ENCODE measurements around the gene MPEG1. TPM values are rescaled to one million over a fixed set of nuclear protein-coding genes. Genes with fewer than 3 reads are reported as not detected.

MPEG1 gene
- total and polyA plus RNA-seq, 4 donors: 3.2 to 27.2 (median 16.9) TPM

DNA sequence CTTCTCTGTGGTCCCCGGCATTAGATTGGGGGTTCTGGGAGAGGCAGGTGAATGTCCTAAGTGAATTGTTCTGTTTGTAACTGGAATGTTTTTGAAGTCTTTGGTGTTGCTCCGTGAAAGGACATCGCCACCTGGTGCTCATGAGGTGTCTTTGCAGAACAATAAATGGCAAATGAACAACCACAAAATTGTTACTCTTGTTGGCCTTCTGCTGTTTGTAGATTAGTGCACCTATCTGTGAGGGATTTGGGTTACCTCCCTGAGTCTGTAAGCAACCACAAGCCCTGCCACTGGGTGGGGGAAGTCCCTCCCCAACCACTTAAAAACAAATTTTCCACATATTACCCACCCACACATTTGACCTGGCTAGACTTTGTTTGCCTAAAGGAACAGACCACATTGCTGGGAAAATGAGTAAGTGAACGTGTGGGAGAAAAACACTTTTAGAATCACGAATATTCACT lies 4.7 kb downstream of the MPEG1 start (continued):
- TF ChIP-seq SP1 (IDR thresholded peaks at IDR 0.05) (peak; percentile 10), NR2F2 (IDR thresholded peaks at IDR 0.05) (no peak), HNF4A (conservative IDR thresholded peaks at IDR 0.05) (peak in 1 of 2 donors; percentile 23)
- TF ChIP-seq, protein P1, sequence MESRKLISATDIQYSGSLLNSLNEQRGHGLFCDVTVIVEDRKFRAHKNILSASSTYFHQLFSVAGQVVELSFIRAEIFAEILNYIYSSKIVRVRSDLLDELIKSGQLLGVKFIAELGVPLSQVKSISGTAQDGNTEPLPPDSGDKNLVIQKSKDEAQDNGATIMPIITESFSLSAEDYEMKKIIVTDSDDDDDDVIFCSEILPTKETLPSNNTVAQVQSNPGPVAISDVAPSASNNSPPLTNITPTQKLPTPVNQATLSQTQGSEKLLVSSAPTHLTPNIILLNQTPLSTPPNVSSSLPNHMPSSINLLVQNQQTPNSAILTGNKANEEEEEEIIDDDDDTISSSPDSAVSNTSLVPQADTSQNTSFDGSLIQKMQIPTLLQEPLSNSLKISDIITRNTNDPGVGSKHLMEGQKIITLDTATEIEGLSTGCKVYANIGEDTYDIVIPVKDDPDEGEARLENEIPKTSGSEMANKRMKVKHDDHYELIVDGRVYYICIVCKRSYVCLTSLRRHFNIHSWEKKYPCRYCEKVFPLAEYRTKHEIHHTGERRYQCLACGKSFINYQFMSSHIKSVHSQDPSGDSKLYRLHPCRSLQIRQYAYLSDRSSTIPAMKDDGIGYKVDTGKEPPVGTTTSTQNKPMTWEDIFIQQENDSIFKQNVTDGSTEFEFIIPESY (IDR thresholded peaks at IDR 0.05): no peak

DNA sequence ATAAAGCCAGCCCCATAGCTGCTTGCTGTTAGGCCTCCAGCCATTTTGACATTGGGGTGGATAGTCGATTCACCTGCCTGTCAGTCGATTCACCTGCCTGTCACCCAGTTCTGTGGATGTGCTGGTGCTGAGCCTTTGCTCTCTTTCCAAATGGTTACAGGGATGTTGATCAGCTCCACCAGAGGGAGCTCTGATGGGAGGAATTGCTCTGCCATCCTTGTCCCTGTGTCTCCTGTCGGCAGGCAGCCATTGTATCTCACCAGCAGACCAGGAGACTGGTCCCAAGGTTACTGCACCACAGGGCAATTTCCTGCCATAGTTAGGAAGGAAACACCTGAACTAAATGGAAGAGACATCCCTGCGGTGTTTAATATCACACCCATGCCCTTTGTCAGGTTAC lies 6.1 kb downstream of the MPEG1 start:
- WGBS: 73% methylated on average over 4 of the region's 4 CpGs
- Histone ChIP-seq H3K27me3 (ENCODE audit: control insufficient read depth in 4 of 4, insufficient read depth in 4 of 4, low read length in 3 of 4) (no peaks in the 10 kb centered on the region), H3K4me1 (ENCODE audit: control insufficient read depth in 4 of 4, insufficient read depth in 4 of 4, low read length in 3 of 4) (peaks cover 2 to 16% (median 7%) of the 10 kb centered on the region in 4 donors), H3K9ac (ENCODE audit: low read depth in 1 of 2, low read length in 2 of 2) (no peak overlapping the region), H3K36me3 (ENCODE audit: control insufficient read depth in 4 of 4, insufficient read depth in 3 of 4, low read depth in 1 of 4, low read length in 3 of 4) (peaks cover under 1 to 36% (median 26%) of the 10 kb centered on the region in 4 donors), H3K4me3 (ENCODE audit: low read depth in 1 of 3, low read length in 3 of 3) (no peak overlapping the region), H3K27ac (ENCODE audit: low read depth in 1 of 2, low read length in 2 of 2) (no peak overlapping the region), H3K9me3 (ENCODE audit: control insufficient read depth in 4 of 4, low read length in 3 of 4) (no peaks in the 10 kb centered on the region)
- DNase-seq (ENCODE audit: low spot score): no peak
- no peak for TF ChIP-seq HNF4A (conservative IDR thresholded peaks at IDR 0.05)
- no peak for TF ChIP-seq RXRA (IDR thresholded peaks at IDR 0.05)
- TF ChIP-seq JUND (IDR thresholded peaks at IDR 0.05): no peak
- TF ChIP-seq, protein P1 (IDR thresholded peaks at IDR 0.05): no peak
- no peak for TF ChIP-seq HNF4G (IDR thresholded peaks at IDR 0.05)
- TF ChIP-seq YY1 (IDR thresholded peaks at IDR 0.05): peak; percentile 57
- TF ChIP-seq, protein P2, sequence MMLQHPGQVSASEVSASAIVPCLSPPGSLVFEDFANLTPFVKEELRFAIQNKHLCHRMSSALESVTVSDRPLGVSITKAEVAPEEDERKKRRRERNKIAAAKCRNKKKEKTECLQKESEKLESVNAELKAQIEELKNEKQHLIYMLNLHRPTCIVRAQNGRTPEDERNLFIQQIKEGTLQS (IDR thresholded peaks at IDR 0.05): no peak
- no peak for TF ChIP-seq FOXA2 (IDR thresholded peaks at IDR 0.05)
- no peak for TF ChIP-seq TAF1 (conservative IDR thresholded peaks at IDR 0.05)
- TF ChIP-seq, protein P3, sequence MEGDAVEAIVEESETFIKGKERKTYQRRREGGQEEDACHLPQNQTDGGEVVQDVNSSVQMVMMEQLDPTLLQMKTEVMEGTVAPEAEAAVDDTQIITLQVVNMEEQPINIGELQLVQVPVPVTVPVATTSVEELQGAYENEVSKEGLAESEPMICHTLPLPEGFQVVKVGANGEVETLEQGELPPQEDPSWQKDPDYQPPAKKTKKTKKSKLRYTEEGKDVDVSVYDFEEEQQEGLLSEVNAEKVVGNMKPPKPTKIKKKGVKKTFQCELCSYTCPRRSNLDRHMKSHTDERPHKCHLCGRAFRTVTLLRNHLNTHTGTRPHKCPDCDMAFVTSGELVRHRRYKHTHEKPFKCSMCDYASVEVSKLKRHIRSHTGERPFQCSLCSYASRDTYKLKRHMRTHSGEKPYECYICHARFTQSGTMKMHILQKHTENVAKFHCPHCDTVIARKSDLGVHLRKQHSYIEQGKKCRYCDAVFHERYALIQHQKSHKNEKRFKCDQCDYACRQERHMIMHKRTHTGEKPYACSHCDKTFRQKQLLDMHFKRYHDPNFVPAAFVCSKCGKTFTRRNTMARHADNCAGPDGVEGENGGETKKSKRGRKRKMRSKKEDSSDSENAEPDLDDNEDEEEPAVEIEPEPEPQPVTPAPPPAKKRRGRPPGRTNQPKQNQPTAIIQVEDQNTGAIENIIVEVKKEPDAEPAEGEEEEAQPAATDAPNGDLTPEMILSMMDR (IDR thresholded peaks at IDR 0.05; ENCODE audit: low read depth, low read length, missing input control): peak; percentile 66
- no peak for TF ChIP-seq SP1 (IDR thresholded peaks at IDR 0.05)
- TF ChIP-seq, protein P4, sequence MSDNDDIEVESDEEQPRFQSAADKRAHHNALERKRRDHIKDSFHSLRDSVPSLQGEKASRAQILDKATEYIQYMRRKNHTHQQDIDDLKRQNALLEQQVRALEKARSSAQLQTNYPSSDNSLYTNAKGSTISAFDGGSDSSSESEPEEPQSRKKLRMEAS (IDR thresholded peaks at IDR 0.05): no peak
- TF ChIP-seq RAD21 (IDR thresholded peaks at IDR 0.05): peak; percentile 69 to 89
- TF ChIP-seq EGR1 (IDR thresholded peaks at IDR 0.05; ENCODE audit: low read depth in 2 of 2): no peak

DNA sequence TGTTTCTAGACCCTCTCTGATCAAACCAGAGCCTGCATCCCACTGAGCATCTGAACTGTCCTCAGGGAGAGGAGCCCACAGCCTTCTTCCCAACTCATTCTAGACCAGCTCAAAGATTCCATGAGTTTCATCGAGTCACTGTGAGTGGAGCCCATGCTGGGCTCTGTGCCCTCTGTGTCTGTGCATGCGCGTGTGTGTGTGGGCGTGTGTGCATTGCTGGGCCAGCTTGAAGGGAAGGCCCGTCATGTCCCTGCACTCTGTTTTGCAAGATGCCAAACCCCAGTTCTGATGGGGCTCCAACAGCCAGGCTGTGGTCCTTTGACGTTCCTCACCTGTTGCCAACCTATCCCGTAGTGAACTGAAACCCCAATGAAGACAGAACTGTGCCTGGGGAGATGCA lies 7.1 kb downstream of the MPEG1 start:
- peaks cover 6 to 16% (median 8%) of the 10 kb centered on the region in 4 donors for H3K4me1 ChIP-seq (ENCODE audit: control insufficient read depth in 4 of 4, insufficient read depth in 4 of 4, low read length in 3 of 4)
- H3K4me3 ChIP-seq (ENCODE audit: low read depth in 1 of 3, low read length in 3 of 3): no peak overlapping the region
- H3K9ac ChIP-seq (ENCODE audit: low read depth in 1 of 2, low read length in 2 of 2): no peak overlapping the region
- H3K27ac ChIP-seq (ENCODE audit: low read depth in 1 of 2, low read length in 2 of 2): no peak overlapping the region
- DNase-seq (ENCODE audit: low spot score): no peak
- H3K36me3 ChIP-seq (ENCODE audit: control insufficient read depth in 4 of 4, insufficient read depth in 3 of 4, low read depth in 1 of 4, low read length in 3 of 4): peaks cover 2 to 40% (median 29%) of the 10 kb centered on the region in 4 donors
- H3K27me3 ChIP-seq (ENCODE audit: control insufficient read depth in 4 of 4, insufficient read depth in 4 of 4, low read length in 3 of 4): no peaks in the 10 kb centered on the region
- 77% methylated on average over 7 of the region's 7 CpGs for WGBS
- H3K9me3 ChIP-seq (ENCODE audit: control insufficient read depth in 4 of 4, low read length in 3 of 4): no peaks in the 10 kb centered on the region
- TF ChIP-seq SP1 (IDR thresholded peaks at IDR 0.05): no peak
- TF ChIP-seq HNF4A (conservative IDR thresholded peaks at IDR 0.05): no peak
- no peak for TF ChIP-seq FOXA2 (IDR thresholded peaks at IDR 0.05)
- no peak for TF ChIP-seq NR2F2 (IDR thresholded peaks at IDR 0.05)
- TF ChIP-seq, protein P3 (IDR thresholded peaks at IDR 0.05; ENCODE audit: low read depth, low read length, missing input control): no peak
- no peak for TF ChIP-seq RXRA (IDR thresholded peaks at IDR 0.05)

All from liver (tissue), 9 donors.